ENCODE data around the gene NTM.
"Not testable (repeated sequence)": the region's sequence is repeated elsewhere in the genome, so short reads cannot be mapped to it uniquely, and the experiment has no call there.

The NTM gene

DNA sequence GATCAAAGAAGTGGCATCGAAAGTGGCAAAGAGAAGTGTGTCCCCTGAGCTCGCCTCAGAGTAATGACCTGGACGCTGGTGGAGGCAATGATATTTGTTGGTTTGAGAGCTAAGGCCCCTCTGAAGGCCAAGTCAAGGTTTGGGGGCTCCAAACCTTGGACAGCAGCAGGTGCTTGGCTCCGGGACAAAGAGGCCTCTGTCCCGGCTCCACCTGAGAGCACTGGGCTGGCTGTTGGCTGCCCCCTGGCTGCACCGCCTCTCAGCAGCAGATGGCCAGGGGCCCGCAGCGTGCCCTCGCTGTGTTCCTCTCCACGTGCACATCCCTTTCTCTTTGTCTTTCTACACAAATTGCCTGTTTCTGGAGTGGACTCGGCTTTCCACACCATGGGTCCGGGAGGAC lies 301.3 kb downstream of the NTM start:
- DNase-seq = no peak

DNA sequence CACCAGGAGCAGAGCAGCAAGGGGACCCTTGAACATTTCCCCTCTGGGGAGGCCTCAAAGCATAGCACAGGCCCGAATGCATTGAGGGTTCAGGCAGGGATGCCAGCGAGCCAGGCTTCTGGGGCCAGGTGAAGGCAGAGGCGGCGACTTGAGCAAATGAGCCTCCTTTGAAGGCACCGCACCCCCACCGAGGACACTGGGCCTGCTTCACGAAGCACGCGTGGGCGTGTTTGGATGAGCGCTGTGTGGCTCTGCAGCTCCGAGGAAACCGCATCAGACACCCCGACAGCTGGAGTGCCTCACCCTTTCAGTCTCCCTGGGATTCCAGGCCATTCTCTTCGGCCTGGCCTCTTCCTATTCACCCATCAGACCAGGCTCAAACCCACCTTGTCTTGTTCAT lies 301.8 kb downstream of the NTM start:
- DNase-seq = no peak

DNA sequence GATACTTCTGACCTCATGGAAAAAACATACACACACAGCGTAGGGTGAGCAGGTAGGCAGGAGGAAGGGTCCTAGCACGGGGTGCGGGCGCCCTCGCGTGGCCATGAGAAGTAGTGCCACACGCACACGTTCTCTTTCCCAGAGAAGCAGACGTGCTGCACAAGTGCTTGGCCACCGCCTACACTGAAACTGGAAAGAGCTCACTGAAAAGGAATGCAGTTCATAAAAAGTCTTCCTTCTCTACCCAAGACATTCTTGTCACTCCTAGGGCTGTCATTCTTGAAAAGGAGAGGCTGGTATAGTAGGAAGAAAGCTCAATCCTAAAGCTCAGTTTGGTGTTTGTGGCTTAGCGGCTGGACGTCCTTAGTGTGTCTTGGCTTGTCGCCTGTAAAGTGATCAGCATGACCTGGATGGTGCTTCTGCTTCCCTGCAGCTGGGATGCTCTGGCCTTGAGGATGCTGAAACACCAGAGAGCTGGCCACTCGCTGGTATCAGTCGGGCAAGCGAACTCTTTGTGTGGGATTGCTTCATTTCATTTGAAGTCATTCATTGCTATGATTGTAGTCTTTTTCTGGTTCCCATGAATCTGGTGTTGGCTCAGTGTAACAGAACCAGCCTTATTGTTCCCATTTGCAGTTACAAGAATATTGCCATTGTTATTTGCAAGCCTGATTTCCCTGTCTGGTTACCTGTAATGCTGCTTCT lies 303.8 kb downstream of the NTM start:
- peak; percentile 90 for DNase-seq

GRCh38 chr11:131675121-131675888 lies 304.9 kb downstream of the NTM start:
- DNase-seq = peak; percentile 74

- no peak for DNase-seq
These were observed 307.5 kb downstream of the NTM start for GRCh38 chr11:131677828-131678470.

DNA sequence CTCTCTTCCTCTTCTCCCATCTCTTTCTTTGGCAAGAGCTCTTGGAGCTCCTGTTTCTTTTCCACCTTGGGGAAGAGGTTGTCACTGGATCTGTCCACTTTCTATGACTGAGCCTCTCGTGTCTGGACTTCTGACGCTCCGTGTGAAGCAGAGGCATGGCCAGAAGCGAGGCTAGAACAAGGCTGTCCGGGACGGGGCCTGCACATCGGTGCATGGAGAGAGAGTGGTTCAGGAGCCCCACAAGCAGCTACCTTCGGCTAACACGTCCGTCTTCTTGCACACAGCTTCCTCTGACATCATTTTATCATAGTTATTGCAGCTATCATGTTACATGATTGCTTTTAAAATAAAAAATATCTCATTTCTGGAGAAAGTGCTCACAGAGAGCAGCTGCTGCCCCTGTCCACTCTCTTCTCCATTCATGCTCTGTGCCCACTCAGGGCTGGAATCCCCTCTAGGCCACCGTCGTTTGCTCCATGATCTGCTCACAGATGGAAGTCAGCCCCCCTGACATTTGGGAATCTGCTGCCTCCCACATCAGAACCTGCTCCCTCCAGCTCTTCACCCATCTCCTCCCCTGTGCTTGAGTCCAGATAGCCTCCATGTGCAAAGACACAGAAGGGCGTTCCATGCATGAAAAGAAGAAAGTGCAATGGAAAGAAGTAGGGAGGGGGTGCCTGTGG lies 308.4 kb downstream of the NTM start:
- DNase-seq = no peak

- DNase-seq = not testable (repeated sequence)
These were observed 310.0 kb downstream of the NTM start for GRCh38 chr11:131680448-131680847.

GRCh38 chr11:131681920-131682319 lies 311.5 kb downstream of the NTM start:
- no peak for DNase-seq

DNA sequence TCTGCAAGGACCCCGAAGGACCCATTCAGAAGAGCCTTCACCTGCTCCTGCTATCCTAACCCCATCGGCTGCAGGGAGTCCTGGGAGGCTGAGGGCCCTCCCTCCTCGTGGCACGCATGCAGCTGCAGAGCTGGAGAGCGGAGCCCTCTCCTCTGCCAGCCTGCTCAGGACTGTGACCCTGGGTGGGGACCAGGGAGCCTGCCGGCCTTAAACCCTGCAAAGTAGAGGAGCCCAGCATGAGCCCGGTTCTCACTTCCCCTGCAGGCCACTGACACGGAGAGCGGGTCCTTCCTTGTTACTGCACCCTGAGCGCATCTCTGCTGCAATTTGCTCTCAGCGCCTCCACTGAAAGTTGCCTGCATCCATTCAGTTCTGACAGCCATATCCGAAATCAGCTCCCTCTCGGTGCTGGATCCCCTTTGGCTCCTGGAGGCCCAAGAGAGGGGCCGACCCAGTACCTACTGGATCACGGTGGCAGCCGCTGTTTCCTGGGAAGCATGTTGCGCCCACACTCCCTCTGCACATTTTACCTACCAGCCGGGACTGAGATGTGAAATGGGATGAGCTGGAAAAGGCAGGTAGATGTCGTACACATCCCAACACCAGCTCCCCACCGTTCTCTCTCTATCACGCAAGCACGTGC lies 312.1 kb downstream of the NTM start:
- DNase-seq = no peak

GRCh38 chr11:131683131-131683530 lies 312.7 kb downstream of the NTM start:
- no peak for DNase-seq

- DNase-seq = no peak
These were observed 313.3 kb downstream of the NTM start for GRCh38 chr11:131683666-131684065.

DNA sequence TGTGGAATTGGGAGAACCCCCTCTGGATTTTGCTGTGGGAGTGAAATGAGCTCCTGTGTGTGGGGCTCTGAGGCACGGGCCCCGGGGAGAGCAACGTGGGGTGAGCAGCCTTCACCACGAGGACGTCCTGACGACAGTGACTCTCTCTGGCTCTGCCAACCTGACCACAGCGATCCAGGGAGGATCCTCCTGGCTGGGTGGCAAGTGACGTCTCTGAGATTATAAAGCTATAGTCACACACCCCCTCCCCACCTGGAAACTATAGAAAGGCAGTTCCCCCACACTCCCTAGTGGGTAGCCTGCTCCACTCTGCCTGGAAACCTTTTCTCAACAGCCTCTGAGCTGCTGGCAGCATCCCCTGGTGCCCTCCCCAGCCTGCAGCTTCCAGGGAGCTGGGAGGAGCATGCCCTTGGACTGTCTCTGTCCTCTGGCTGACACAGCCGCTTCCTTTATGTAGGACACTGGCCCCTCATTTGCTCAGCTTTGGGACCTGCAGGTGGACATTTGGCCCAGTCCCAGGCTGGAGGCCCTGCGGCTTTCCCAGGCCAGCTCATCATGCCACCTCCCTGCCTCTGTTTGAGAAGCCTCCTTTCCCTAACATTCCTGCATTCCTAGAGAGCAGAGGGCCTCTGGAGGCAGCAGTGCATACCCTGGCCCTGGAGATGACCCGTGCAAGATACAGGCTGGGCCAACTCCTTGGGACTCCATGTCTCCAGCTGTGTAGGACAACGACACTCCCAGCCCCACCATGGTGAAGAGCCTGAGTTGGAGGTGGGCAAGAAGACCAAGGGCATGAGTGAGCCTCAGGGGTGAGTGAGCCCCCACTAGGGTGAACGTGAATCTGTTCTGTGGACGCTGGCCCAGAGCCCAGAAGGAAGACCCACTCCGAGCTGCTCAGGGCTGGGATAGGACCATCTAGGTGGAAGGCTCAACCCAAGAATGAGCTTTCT lies 314.0 kb downstream of the NTM start:
- DNase-seq = no peak

- DNase-seq = no peak
These were observed 314.8 kb downstream of the NTM start for GRCh38 chr11:131685206-131685605.

DNA sequence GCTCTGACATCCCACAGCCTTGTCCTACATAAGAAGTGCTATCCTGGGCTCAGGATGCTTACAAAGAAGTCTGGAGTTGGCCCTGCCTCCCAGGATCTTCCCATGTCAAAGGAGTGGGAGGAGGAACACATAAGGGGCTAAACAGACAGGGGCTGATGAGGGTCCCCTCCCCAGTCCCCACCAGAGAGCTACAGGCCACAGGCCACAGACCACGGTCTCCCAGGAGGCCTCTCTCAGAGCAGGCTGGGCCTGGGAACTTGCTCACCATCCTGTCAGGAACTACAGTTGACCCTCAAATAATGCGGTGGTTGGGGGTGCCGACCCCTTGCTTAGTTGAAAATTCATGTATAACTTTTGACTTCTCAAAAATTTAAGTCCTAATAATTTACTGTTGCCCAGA lies 315.5 kb downstream of the NTM start:
- no peak for DNase-seq

DNA sequence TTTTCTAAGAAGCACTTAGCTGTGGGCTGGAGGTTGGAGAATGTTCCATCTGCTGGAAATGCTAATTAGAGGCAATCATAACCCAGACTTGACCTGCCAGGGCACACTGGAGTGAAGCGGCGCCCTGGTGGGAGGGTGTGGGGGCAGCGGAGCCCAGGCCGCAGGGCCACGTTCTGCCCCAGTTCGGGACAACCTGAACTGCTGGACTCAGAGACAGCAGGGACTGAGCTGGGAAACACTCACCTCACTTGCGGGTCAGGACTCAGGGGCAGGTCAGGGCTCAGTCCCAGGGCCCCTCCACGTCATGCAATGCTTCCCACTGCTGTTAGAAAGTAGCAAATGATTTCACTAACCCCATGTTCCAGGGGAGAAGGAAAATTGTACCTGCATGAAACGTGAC lies 316.4 kb downstream of the NTM start:
- DNase-seq = no peak

GRCh38 chr11:131687291-131688047 lies 317.1 kb downstream of the NTM start:
- DNase-seq = no peak

- peak; percentile 64 for DNase-seq
These were observed 317.8 kb downstream of the NTM start for GRCh38 chr11:131688048-131688693.

GRCh38 chr11:131689049-131689925 lies 318.9 kb downstream of the NTM start:
- no peak for DNase-seq

GRCh38 chr11:131690362-131690761 lies 319.9 kb downstream of the NTM start:
- DNase-seq = no peak
